Neural cell (in vitro differentiated cells): Measurements from ENCODE around the gene MAML3. TPM values are rescaled to one million over a fixed set of nuclear protein-coding genes. Genes with fewer than 3 reads are reported as not detected.

Experiments used
- H2AFZ ChIP-seq: fragments of 200-600, 300-800 bp; sonication (generic), shearing (Covaris generic); 2 replicates; pipeline ENCODE4 v1.6.0; 2014; ENCODE audit warnings: low read depth, mild to moderate bottlenecking, antibody characterized with exemption, low read length, moderate library complexity
- H3F3A ChIP-seq: fragments of 200-600 bp; shearing (Covaris generic); 2 replicates; pipeline ENCODE4 v1.6.1; 2016; ENCODE audit warnings: mild to moderate bottlenecking, moderate library complexity, mixed read lengths, antibody characterized with exemption, low read length; ENCODE audit not compliant: insufficient read depth, poor library complexity, severe bottlenecking
- H3K27ac ChIP-seq: fragments of 200-600, 300-800 bp; sonication (generic), shearing (Covaris generic); 2 replicates; pipeline ENCODE4 v1.5.1; 2014; ENCODE audit warnings: mild to moderate bottlenecking, low read length, moderate library complexity
- H3K27me3 ChIP-seq: fragments of 300-800, 200-600 bp; sonication (generic), shearing (Covaris generic); 2 replicates; pipeline ENCODE4 v1.6.0; 2014; ENCODE audit warnings: mild to moderate bottlenecking, low read depth, low read length, moderate library complexity; ENCODE audit not compliant: insufficient read depth
- H3K36me3 ChIP-seq: fragments of 300-800, 200-600 bp; sonication (generic), shearing (Covaris generic); 2 replicates; pipeline ENCODE4 v1.5.1; 2014; ENCODE audit warnings: mild to moderate bottlenecking, antibody characterized with exemption, low read length, moderate library complexity; ENCODE audit not compliant: insufficient read depth
- H3K4me2 ChIP-seq: fragments of 300-800, 200-600 bp; sonication (generic), shearing (Covaris generic); 2 replicates; pipeline ENCODE4 v1.6.0; 2014; ENCODE audit warnings: mild to moderate bottlenecking, low read length
- H3K4me3 ChIP-seq: fragments of 300-800, 200-600 bp; sonication (generic), shearing (Covaris generic); 2 replicates; pipeline ENCODE4 v1.5.1; 2014; ENCODE audit warnings: mild to moderate bottlenecking, low read length, moderate library complexity
- H3K79me2 ChIP-seq: fragments of 200-600 bp; shearing (Covaris generic); replicated peaks from 2 replicates; pipeline ENCODE4 v1.6.0; 2014; ENCODE audit warnings: mild to moderate bottlenecking, low read length, moderate library complexity; ENCODE audit not compliant: insufficient read depth
- H3K9ac ChIP-seq: fragments of 300-800, 200-600 bp; sonication (generic), shearing (Covaris generic); 2 replicates; pipeline ENCODE4 v1.6.1; 2016; ENCODE audit warnings: mild to moderate bottlenecking, low read length, mixed read lengths
- H3K9me2 ChIP-seq: fragments of 200-600 bp; shearing (Covaris generic); 2 replicates; pipeline ENCODE4 v1.6.1; 2016; ENCODE audit warnings: mild to moderate bottlenecking, low read length, mixed read lengths; ENCODE audit not compliant: insufficient read depth
- H3K9me3 ChIP-seq: fragments of 200-600, 300-800 bp; sonication (generic), shearing (Covaris generic); 2 replicates; pipeline ENCODE4 v1.6.1; 2016; ENCODE audit warnings: mild to moderate bottlenecking, mixed run types, low read length, moderate library complexity, mixed read lengths
- H4K20me1 ChIP-seq: fragments of 200-600 bp; shearing (Covaris generic); 2 replicates; pipeline ENCODE4 v1.6.1; 2016; ENCODE audit warnings: mild to moderate bottlenecking, mixed run types; ENCODE audit not compliant: insufficient read depth
- EP300 ChIP-seq: fragments of 450-650 bp; conservative IDR thresholded peaks from 2 replicates; pipeline ENCODE4 v1.6.1; 2014; ENCODE audit warnings: antibody characterized with exemption, mild to moderate bottlenecking, moderate library complexity; ENCODE audit not compliant: poor library complexity, severe bottlenecking
- EZH2 ChIP-seq: fragments of 200-600, 300-800 bp; shearing (Covaris generic), sonication (generic); IDR thresholded peaks from 2 replicates; pipeline ENCODE4 v1.6.1; 2014; ENCODE audit warnings: antibody characterized with exemption, low read length, borderline replicate concordance, mild to moderate bottlenecking; ENCODE audit not compliant: insufficient read depth, poor library complexity, severe bottlenecking
- MXI1 ChIP-seq: fragments of 450-650 bp; conservative IDR thresholded peaks from 2 replicates; pipeline ENCODE4 v1.6.1; 2014; ENCODE audit warnings: antibody characterized with exemption, mild to moderate bottlenecking; ENCODE audit not compliant: poor library complexity, severe bottlenecking
- POLR2AphosphoS5 ChIP-seq: IDR thresholded peaks from 2 replicates; pipeline ENCODE4 v1.6.1; 2012
- RAD21 ChIP-seq: fragments of 450-650 bp; conservative IDR thresholded peaks from 2 replicates; pipeline ENCODE4 v1.6.1; 2014; ENCODE audit warnings: antibody characterized with exemption, mild to moderate bottlenecking, moderate library complexity
- SMC3 ChIP-seq: fragments of 450-650 bp; conservative IDR thresholded peaks from 2 replicates; pipeline ENCODE4 v1.6.1; 2014; ENCODE audit warnings: antibody characterized with exemption, mild to moderate bottlenecking, moderate library complexity; ENCODE audit not compliant: poor library complexity
- TAF1 ChIP-seq: IDR thresholded peaks from 2 replicates; pipeline ENCODE4 v1.6.1; 2012; ENCODE audit warnings: low read depth
- polyA plus RNA-seq: library from polyadenylated mRNA; depleted of rRNA; stranded (reverse); fragments of >200 nt; gene quantifications from 2 replicates; pipeline ENCODE4 v1.2.3, GENCODE V29; 2014
- TF ChIP-seq, protein P1 (sequence below): IDR thresholded peaks from 2 replicates; pipeline ENCODE4 v1.6.1; 2012; ENCODE audit warnings: borderline replicate concordance
- TF ChIP-seq, protein P2 (sequence below): fragments of 450-650 bp; IDR thresholded peaks from 2 replicates; pipeline ENCODE4 v1.5.1; 2014; ENCODE audit warnings: antibody characterized with exemption, mild to moderate bottlenecking, moderate library complexity; ENCODE audit not compliant: poor library complexity, severe bottlenecking

The MAML3 gene
- polyA plus RNA-seq, 1 donor from 2014 or later = 10.2 TPM

DNA sequence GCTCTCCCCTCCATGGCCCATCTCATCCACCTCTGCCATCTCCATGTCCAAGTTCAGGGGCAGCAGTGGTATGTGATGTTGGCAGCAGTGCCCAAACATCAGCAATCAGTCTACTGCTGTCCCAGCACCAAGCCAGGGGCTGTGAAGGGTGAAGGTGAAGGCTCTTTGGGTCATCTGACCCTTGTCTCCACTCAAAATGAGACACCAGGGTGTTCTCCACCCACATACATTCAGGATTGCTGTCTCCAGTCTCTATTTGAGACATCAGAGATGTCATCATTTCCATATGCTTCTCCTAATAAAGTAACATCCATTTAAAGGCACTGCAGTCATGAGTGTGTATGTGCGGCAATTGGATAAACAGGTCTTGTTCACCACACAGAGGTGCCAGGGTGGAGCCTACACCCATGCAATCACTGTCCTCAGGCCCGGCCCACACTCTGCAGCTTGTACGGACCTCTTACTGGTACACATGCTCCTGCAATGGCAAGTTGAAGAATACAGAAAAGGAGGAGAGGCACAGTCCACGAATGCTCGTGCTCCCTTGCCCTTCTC lies 22.2 kb downstream of the MAML3 start:
- Histone ChIP-seq H4K20me1 (no peaks in the 10 kb centered on the region), H3K79me2 (peaks cover 37% of the 10 kb centered on the region), H2AFZ (no peak overlapping the region), H3K9me3 (no peaks in the 10 kb centered on the region), H3K27me3 (no peaks in the 10 kb centered on the region), H3F3A (no peaks in the 10 kb centered on the region), H3K4me3 (no peak overlapping the region), H3K4me2 (no peak overlapping the region), H3K27ac (no peak overlapping the region), H3K36me3 (peaks cover 4% of the 10 kb centered on the region), H3K9ac (no peak overlapping the region), H3K9me2 (no peaks in the 10 kb centered on the region)
- TF ChIP-seq, protein P1, sequence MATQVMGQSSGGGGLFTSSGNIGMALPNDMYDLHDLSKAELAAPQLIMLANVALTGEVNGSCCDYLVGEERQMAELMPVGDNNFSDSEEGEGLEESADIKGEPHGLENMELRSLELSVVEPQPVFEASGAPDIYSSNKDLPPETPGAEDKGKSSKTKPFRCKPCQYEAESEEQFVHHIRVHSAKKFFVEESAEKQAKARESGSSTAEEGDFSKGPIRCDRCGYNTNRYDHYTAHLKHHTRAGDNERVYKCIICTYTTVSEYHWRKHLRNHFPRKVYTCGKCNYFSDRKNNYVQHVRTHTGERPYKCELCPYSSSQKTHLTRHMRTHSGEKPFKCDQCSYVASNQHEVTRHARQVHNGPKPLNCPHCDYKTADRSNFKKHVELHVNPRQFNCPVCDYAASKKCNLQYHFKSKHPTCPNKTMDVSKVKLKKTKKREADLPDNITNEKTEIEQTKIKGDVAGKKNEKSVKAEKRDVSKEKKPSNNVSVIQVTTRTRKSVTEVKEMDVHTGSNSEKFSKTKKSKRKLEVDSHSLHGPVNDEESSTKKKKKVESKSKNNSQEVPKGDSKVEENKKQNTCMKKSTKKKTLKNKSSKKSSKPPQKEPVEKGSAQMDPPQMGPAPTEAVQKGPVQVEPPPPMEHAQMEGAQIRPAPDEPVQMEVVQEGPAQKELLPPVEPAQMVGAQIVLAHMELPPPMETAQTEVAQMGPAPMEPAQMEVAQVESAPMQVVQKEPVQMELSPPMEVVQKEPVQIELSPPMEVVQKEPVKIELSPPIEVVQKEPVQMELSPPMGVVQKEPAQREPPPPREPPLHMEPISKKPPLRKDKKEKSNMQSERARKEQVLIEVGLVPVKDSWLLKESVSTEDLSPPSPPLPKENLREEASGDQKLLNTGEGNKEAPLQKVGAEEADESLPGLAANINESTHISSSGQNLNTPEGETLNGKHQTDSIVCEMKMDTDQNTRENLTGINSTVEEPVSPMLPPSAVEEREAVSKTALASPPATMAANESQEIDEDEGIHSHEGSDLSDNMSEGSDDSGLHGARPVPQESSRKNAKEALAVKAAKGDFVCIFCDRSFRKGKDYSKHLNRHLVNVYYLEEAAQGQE = no peak
- no peak for TF ChIP-seq RAD21
- TF ChIP-seq SMC3 = no peak
- TF ChIP-seq MXI1 = no peak
- no peak for TF ChIP-seq POLR2AphosphoS5
- TF ChIP-seq EZH2 = no peak
- TF ChIP-seq, protein P2, sequence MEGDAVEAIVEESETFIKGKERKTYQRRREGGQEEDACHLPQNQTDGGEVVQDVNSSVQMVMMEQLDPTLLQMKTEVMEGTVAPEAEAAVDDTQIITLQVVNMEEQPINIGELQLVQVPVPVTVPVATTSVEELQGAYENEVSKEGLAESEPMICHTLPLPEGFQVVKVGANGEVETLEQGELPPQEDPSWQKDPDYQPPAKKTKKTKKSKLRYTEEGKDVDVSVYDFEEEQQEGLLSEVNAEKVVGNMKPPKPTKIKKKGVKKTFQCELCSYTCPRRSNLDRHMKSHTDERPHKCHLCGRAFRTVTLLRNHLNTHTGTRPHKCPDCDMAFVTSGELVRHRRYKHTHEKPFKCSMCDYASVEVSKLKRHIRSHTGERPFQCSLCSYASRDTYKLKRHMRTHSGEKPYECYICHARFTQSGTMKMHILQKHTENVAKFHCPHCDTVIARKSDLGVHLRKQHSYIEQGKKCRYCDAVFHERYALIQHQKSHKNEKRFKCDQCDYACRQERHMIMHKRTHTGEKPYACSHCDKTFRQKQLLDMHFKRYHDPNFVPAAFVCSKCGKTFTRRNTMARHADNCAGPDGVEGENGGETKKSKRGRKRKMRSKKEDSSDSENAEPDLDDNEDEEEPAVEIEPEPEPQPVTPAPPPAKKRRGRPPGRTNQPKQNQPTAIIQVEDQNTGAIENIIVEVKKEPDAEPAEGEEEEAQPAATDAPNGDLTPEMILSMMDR = no peak
- TF ChIP-seq TAF1 = no peak
- no peak for TF ChIP-seq EP300

DNA sequence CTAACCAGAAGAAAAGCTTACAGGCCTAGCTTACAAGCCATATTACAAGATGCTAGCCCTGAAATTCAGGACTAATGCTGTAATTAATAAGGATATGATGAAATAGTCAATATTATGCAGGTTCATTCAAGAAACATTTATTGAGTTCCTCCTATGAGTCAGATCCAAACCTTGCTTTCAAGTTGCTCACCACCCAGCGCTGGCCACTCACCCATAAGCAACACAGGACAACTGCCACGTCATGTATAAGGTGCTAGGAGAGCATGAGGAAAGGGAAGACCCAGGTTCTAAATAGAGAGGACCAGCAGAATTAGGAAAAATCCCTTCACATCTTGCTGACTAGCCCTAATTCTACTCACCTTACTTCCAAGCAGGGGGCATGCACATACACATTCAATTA lies 23.3 kb downstream of the MAML3 start:
- H3K36me3 ChIP-seq = peaks cover 4% of the 10 kb centered on the region
- no peaks in the 10 kb centered on the region for H4K20me1 ChIP-seq
- no peaks in the 10 kb centered on the region for H3F3A ChIP-seq
- TF ChIP-seq, protein P2 = no peak
- TF ChIP-seq EP300 = no peak
- TF ChIP-seq POLR2AphosphoS5 = no peak
- TF ChIP-seq TAF1 = no peak
- no peak for TF ChIP-seq EZH2
- no peak for TF ChIP-seq SMC3
- TF ChIP-seq MXI1 = no peak
- TF ChIP-seq, protein P1 = no peak
- TF ChIP-seq RAD21 = no peak
- no peak overlapping the region for H3K4me3 ChIP-seq
- H3K79me2 ChIP-seq = peaks cover 29% of the 10 kb centered on the region
- no peak overlapping the region for H2AFZ ChIP-seq
- no peak overlapping the region for H3K9ac ChIP-seq
- no peaks in the 10 kb centered on the region for H3K9me3 ChIP-seq
- H3K27me3 ChIP-seq = no peaks in the 10 kb centered on the region
- H3K9me2 ChIP-seq = no peaks in the 10 kb centered on the region
- H3K4me2 ChIP-seq = no peak overlapping the region
- no peak overlapping the region for H3K27ac ChIP-seq
